ENCODE data around the gene WDR7.

Gene WDR7

DNA sequence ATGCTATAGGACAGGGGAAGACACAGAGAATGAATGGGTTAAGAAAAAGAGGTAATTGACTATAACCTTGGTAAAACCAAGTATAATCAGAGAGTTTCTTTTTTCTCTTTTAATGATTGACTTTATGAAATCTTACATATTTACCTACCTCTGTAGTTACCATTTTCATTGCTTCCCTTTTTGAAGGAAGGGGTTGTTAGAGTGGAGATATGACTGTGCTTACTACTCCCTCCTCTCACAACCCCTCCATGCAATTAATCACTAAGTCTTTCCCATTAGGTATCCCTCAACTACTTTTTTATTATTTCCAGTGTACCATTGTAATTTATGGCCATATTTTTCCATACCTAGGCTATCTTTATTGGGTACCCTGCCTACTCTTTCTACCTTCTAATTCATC is 71.4 kb downstream of the WDR7 start:
- DNase-seq (ENCODE audit: low read depth, low spot score), result no peak

GRCh38 chr18:56723068-56723467 is 71.9 kb downstream of the WDR7 start:
- no peak for DNase-seq (ENCODE audit: low read depth, low spot score)

GRCh38 chr18:56723706-56724105 is 72.5 kb downstream of the WDR7 start:
- no peak for DNase-seq (ENCODE audit: low read depth, low spot score)

GRCh38 chr18:56726906-56727305 is 75.7 kb downstream of the WDR7 start:
- no peak for DNase-seq (ENCODE audit: low read depth, low spot score)

DNA sequence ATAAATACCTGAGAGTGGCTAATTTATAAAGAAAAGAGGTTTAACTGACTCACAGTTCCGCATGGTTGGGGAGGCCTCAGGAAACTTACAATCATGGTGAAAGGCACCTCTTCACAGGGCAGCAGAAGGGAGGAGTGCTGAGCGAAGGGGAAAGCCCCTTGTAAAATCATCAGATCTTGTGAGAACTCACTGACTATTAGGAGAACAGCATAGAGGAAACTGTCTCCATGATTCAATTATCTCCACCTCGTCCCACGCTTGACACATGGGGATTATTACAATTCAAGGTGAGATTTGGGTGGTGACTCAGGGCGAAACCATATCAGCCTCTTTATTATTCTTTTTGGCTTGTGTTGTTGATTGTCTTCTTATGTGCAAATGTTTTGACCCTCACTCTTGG is 76.2 kb downstream of the WDR7 start:
- DNase-seq (ENCODE audit: low read depth, low spot score), result no peak

DNA sequence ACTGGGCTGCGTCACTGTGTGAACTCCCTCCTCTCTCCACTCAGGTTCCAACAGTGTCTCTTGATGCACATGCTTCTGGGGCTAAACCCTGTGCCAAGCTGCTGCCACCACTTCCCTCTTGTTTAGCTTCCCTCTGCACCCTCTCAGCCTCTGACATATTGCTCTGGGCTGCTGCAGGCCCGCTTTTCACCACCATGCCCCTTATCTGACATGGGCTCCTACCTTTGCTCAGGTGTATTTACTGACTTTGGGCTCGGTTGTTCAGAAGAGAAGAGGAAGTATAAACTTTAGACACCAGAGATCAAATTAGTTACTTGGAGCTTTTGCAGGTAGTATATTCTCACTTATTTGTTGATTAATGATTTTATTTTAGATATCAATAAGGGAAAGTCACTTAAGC is 77.6 kb downstream of the WDR7 start:
- no peak for DNase-seq (ENCODE audit: low read depth, low spot score)

GRCh38 chr18:56738184-56738583 is 87.0 kb downstream of the WDR7 start:
- no peak for DNase-seq (ENCODE audit: low read depth, low spot score)

- no peak for DNase-seq (ENCODE audit: low read depth, low spot score)
Observed at GRCh38 chr18:56739731-56740130, 88.6 kb downstream of the WDR7 start.

DNA sequence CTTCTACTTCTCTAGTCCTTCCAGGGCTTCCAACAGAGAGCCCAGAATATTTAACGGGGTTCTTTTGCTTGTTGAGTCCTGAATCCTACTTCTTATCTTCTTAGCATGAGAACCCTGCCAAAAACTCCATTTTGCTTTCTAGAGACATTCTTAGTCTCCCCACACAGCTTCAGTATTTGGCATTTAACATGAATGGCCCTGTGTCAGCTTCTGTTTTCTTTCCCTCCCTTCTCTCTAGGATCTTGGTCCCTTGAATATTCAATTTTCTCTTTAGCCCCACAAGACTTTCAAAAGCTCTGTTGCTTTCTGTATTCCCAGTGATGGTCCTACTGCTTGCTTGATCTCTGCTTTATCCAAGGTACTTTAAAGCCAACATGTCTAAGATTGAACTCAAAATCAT is 89.5 kb downstream of the WDR7 start:
- DNase-seq (ENCODE audit: low read depth, low spot score), result no peak

DNA sequence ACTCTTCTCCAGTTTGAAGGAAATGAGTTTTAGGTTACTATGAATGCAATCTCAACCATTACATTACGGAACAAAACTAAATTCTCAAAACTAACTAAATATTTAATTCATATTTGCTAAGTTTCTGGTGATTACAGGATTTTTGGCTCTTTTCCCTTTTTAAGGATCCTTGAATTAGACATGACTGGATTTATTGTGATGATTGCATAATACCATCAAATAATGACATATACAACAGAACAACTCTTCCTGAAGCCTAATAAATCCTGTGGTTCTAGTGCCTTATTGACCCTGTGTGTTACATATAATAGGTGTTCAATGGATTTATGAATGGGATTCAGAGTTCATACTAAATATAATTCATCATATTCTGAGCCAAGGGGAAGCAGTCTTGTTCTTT is 90.5 kb downstream of the WDR7 start:
- no peak for DNase-seq (ENCODE audit: low read depth, low spot score)

DNA sequence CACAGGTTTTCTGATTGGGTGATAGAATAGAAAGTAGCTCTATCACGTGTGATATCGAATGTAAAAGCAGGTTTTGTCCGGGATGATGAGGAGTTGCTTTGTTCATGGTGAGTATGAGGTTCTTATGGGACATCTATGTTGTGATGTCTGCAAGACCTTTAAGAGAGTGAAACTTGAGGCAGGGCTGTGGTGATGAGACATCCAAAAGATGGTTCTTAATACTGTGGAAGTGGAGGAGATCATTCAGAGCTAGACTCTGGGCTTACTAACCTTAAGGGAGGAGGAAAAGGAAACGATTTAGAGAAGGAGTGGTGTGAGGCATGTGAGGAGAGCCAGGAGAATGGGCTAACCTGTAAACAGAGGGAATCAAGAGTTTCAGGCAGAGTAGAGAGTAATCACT is 92.0 kb downstream of the WDR7 start:
- DNase-seq (ENCODE audit: low read depth, low spot score), result no peak

DNA sequence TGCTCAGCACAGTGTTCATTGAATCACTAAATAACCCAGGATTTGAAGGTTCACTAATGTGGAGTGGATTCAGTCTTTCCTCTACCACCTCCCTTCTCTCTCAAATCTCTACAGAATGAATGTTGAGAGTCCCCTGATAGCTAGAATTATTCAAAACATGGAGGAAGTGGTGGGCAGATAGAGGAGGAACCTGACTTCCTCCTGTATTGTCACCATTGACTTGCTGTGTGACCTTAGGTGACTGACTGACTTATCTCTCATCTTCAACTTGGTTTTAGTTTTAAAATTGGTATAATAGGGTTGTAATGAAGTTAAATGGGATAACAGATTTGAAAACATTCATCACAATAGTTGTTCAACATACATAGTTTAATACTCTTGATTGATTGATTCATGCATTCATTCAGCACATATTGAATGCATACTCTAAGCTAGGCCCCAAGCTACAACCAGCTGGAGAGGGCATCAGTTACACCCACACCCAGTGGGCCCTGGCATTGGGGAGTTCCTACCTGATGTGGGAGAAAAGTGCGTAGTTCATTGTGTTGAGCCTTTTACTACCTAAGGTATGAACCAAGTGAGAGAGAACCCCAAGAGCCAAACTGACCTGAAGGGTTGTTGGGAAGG is 96.0 kb downstream of the WDR7 start:
- no peak for DNase-seq (ENCODE audit: low read depth, low spot score)

- no peak for DNase-seq (ENCODE audit: low read depth, low spot score)
Observed at GRCh38 chr18:56747857-56748256, 96.7 kb downstream of the WDR7 start.

GRCh38 chr18:56748698-56749268 is 97.6 kb downstream of the WDR7 start:
- no peak for DNase-seq (ENCODE audit: low read depth, low spot score)

GRCh38 chr18:56756966-56757365 is 105.8 kb downstream of the WDR7 start:
- DNase-seq (ENCODE audit: low read depth, low spot score), result no peak

- no peak for DNase-seq (ENCODE audit: low read depth, low spot score)
Observed at GRCh38 chr18:56770097-56770496, 118.9 kb downstream of the WDR7 start.

DNA sequence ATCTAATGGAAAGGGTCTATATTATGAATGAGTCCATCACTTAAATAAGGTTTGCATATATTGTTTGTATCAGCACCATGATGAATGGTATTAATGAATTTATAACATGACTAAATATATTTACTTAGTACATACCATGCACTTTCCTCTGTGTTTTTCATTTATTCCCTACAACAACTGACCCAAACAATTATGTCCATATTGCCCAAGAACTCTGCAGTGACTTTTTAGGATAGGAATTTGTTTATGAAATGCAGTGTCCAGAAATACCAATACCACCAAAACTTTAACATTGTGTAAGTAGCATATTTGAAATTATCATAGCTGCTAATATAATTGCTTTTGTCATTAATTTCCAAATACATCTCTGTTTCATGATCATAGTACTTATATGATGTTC is 119.7 kb downstream of the WDR7 start:
- no peak for DNase-seq (ENCODE audit: low read depth, low spot score)

DNA sequence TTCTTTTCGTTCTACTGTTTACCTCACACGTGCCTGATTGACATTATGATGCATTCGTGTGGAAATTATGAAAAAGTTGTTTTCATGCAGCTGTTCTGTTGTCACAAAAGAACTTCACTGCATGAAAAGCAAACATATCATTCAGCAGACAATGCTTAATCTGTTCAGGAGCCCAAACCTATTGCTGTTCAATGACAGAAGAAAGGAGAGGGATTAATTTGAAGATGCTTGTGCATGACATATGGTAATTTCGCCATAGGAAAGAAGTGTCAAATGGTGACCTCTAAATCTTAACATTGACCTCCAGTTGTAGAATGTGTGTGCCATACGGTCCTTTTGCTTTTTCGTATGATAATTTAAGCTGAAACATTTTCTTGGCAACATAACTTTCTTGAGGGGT is 124.5 kb downstream of the WDR7 start:
- DNase-seq (ENCODE audit: low read depth, low spot score), result no peak

DNA sequence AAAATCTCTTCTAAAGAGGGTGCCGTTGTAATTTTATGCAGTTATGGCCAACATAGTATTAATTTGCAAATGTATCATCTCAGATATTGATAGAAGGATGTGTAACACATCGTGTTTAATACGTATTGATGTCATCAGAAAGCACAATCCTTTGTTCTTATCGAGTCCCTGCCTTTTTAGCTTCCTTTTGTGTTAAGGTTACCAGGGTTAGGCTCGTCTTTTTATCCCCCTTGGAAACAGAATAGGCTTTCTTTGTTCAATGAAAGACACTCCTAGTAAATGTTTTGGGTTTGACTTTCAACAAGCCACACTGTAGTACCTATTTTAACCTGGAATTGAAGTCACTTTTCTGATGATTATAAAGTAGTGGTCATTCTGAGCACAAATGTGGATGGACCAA is 136.2 kb downstream of the WDR7 start:
- DNase-seq (ENCODE audit: low read depth, low spot score), result no peak

- DNase-seq (ENCODE audit: low read depth, low spot score), result no peak
Observed at GRCh38 chr18:56789004-56789888, 138.1 kb downstream of the WDR7 start.

DNA sequence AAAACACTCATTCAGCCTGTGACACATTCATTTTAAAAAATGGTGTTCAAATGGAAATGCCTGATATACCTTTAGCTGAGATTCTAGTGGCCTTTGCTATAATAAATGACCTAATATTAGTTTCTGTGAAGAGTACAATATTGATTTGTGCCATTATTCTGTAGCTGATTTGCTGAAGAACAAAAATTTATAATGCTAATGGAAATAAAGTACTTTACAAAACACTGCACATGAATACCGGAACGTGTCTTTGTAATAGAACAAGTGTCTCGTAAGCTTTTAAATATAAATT is 138.7 kb downstream of the WDR7 start:
- no peak for DNase-seq (ENCODE audit: low read depth, low spot score)

DNA sequence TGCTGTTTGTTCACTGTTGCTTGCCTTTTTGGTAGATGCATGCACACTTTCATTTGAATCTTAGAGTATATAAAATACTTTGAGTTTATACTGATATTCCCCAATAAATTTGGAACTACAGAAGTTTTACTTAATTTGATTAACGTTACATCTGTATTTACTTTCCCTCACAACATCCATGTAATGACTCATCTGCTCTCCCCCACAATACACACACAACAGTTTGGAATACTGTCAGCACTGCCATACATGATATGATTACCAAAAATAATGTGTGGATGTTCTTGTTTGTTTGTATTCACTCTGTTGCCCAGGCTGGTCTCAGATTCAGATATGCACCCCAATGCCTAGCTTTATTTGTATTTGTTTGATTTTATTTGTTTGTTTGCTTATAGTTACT is 144.2 kb downstream of the WDR7 start:
- DNase-seq (ENCODE audit: low read depth, low spot score), result no peak

GRCh38 chr18:56799756-56800155 is 148.6 kb downstream of the WDR7 start:
- DNase-seq (ENCODE audit: low read depth, low spot score), result no peak
